Epithelial cell of proximal tubule (primary cell): ENCODE data around the gene UBE3C. TPM values are rescaled to one million over a fixed set of nuclear protein-coding genes. Genes with fewer than 3 reads are reported as not detected.
"Not testable (repeated sequence)": the region's sequence is repeated elsewhere in the genome, so short reads cannot be mapped to it uniquely, and the experiment has no call there.

ENCODE experiments used
- DNase-seq: peaks from one replicate; pipeline ENCODE4 v3.0.0-alpha.2; 2011; ENCODE audit warnings: low read depth
- H3K4me3 ChIP-seq: 2 replicates; pipeline ENCODE4 v1.5.1; 2011; ENCODE audit warnings: low read depth, mild to moderate bottlenecking, low read length
- total RNA-seq: library from RNA; depleted of rRNA; stranded (reverse); fragments of >200 nt; gene quantifications from 2 replicates; pipeline ENCODE4 v1.2.3, GENCODE V29; 2015
- TF ChIP-seq, protein P1 (sequence below): conservative IDR thresholded peaks from 2 replicates; pipeline ENCODE4 v1.5.1; 2012; ENCODE audit warnings: low read depth, mild to moderate bottlenecking, low read length

UBE3C gene
- total RNA-seq, 1 donor from 2014 or later, result 42.3 TPM

- DNase-seq, result no peak
These were observed 138.2 kb downstream of the UBE3C start for GRCh38 chr7:157276731-157277562.

GRCh38 chr7:157277568-157277967 lies 138.8 kb downstream of the UBE3C start:
- not testable (repeated sequence) for H3K4me3 ChIP-seq, DNase-seq

More at GRCh38 chr7:157276731-157277562, 138.2 kb downstream of the UBE3C start:
- H3K4me3 ChIP-seq, result no peak overlapping the region
- TF ChIP-seq, protein P1, sequence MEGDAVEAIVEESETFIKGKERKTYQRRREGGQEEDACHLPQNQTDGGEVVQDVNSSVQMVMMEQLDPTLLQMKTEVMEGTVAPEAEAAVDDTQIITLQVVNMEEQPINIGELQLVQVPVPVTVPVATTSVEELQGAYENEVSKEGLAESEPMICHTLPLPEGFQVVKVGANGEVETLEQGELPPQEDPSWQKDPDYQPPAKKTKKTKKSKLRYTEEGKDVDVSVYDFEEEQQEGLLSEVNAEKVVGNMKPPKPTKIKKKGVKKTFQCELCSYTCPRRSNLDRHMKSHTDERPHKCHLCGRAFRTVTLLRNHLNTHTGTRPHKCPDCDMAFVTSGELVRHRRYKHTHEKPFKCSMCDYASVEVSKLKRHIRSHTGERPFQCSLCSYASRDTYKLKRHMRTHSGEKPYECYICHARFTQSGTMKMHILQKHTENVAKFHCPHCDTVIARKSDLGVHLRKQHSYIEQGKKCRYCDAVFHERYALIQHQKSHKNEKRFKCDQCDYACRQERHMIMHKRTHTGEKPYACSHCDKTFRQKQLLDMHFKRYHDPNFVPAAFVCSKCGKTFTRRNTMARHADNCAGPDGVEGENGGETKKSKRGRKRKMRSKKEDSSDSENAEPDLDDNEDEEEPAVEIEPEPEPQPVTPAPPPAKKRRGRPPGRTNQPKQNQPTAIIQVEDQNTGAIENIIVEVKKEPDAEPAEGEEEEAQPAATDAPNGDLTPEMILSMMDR, result no peak

- H3K4me3 ChIP-seq, result no peak overlapping the region
- no peak for DNase-seq
- TF ChIP-seq, protein P1, result no peak
These were observed 139.6 kb downstream of the UBE3C start for GRCh38 chr7:157278167-157278790.

DNA sequence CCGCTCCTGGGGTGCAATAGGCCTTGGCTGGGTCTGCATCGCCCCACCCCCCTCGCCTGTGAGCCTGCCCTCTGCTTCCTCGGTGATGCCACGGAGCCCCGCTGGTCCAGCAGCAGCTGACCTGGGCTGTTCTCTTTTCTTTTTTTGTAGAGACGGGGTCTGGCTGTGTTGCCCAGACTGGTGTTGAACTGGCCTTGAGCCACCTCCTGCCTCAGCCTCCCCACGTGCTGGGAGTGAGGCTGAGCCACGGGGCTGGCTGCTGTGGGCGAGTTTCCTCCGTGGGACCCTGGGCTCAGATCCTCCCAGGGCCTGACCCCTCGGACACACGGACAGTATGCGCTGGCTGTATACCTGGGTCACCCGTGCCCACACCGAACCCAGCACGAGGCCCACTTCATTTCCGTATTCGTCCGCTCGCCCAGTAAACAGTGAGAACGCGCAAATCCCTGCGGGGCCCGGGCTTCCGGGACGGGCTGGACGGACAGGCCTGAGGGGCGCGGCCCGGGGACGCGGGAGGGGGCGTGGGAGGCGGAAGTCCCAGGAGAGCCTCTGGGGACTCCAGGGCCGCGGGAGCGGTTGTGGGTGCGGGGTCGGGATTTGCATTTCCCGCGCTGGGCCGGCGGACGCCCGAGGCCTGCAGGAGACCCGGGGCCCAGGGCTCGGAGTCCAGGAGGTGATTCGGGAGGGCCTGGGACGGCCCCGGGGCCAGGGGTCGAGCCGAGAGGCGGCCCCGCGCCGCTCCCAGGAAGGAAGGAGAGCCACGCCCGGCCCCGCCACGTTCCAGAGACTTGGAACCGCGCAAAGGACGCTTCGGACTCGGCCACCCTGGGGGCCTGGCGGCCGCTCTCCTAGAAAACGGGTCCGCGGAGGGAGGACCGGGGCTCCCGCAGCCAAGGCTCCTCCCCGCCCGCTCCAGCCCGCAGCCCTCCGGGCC lies 140.3 kb downstream of the UBE3C start:
- TF ChIP-seq, protein P1, result no peak
- peak overlapping the region; percentile 55 for H3K4me3 ChIP-seq
- no peak for DNase-seq

DNA sequence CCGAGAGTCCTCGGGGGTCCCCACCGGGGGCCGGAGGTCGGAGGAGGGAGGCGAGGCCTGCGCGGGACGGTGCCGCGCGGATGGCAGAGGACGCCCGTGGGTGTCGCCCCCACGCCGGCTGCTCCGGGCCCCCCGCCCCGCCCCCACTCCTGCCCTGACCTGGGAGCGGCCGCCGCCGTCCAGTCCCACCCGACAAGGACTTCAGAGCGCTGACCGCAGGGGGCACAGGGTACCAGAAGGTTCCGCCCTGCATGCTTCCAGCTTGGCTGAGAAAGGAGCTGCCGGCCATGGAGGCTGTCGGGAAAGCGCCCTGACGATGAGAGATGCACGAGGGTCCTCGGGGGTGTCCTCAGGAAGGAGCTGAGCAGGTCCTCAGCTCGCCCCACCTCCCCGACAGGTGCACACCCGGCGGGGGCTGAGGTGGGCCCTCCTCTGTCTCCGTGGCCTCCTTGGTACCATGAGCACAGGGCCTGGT lies 141.1 kb downstream of the UBE3C start:
- DNase-seq, result no peak
- TF ChIP-seq, protein P1, result no peak
- H3K4me3 ChIP-seq, result peak overlapping the region; percentile 55

DNA sequence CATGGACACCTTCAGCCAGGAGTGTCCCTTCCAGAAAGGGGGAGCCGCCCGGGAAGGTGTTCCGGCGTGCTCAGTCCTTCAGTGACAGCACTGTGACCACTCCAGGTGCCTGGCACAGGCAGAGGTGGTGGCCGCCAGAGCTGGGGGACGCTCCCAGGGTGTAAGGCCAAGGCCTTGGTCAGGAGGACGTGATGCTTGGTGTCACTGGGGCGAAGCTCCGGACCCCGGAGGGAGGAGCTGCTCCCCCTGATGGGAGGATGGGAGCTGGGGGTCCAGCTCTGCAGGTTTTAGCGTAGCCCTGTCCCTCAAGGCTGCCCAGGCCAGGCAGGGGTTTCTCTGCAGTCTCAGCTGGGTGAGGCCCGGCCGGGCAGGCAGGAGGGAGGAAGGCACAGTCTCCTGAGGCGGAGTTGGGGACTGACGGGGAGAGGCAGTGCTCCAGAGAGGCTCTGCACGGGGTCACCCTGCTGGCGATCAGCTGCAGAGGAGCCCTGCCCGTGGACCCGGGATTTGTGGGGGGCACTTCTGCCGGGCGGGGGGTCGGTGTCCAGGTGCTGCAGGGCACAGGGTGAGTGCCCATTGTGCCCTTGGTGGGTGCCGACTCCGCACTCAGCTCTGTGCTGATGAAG lies 141.6 kb downstream of the UBE3C start:
- no peak for DNase-seq
- H3K4me3 ChIP-seq, result no peak overlapping the region
- TF ChIP-seq, protein P1, result no peak
